OCI-M2 (cell line): ENCODE data around the gene CCDC91.
"Not testable (repeated sequence)": the region's sequence is repeated elsewhere in the genome, so short reads cannot be mapped to it uniquely, and the experiment has no call there.

Experiments used
- DNase-seq: peaks from one replicate; lab custom pipeline; 2025; ENCODE audit not compliant: unreplicated experiment; lab: John Stamatoyannopoulos, UW

The CCDC91 gene

GRCh38 chr12:28278960-28279359, 88.7 kb downstream of the CCDC91 start:
- no peak for DNase-seq

GRCh38 chr12:28286352-28286751, 96.1 kb downstream of the CCDC91 start:
- DNase-seq, result no peak

GRCh38 chr12:28290262-28290661, 100.0 kb downstream of the CCDC91 start:
- no peak for DNase-seq

- no peak for DNase-seq
Observed at GRCh38 chr12:28292699-28293098, 102.4 kb downstream of the CCDC91 start.

DNA sequence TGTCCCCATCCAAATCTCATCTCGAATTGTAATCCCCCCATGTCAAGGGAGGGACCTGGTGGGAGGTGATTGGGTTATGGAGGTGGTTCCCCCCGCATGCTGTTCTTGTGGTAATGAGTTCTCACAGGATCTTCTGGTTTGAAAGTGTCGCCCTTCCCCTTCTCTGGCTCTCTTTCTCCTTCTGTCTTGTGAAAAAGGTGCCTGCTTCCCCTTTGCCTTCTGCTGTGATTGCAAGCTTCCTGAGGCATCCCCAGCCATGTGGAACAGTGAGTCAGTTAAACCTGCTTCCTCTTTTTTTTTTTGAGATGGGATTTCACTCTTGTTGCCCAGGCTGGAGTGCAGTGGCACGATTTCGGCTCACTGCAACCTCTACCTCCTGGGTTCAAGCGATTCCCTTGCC, 104.0 kb downstream of the CCDC91 start:
- DNase-seq, result no peak

GRCh38 chr12:28296287-28296686, 106.0 kb downstream of the CCDC91 start:
- DNase-seq, result no peak

- no peak for DNase-seq
Observed at GRCh38 chr12:28303192-28303591, 112.9 kb downstream of the CCDC91 start.

DNA sequence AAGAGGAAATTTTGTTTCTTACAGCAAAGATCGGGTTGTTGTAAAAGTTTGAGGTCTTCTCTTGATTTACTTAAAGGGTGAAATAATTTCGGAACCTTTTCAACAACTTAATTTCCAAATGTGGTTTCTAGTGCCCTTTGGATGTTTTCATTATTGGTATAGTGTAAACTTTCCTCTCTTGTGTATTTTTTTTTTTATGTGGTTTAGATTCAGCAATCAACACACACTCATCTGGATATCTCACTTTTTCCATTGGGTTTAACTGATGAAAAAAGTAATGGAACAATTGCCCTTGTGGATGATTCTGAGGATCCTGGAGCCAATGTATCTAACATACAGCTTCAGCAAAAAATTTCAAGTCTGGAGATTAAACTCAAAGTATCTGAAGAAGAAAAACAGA, 116.3 kb downstream of the CCDC91 start:
- DNase-seq, result no peak

GRCh38 chr12:28308891-28309290, 118.6 kb downstream of the CCDC91 start:
- no peak for DNase-seq

- no peak for DNase-seq
Observed at GRCh38 chr12:28313631-28314030, 123.4 kb downstream of the CCDC91 start.

GRCh38 chr12:28316049-28316448, 125.8 kb downstream of the CCDC91 start:
- no peak for DNase-seq

DNA sequence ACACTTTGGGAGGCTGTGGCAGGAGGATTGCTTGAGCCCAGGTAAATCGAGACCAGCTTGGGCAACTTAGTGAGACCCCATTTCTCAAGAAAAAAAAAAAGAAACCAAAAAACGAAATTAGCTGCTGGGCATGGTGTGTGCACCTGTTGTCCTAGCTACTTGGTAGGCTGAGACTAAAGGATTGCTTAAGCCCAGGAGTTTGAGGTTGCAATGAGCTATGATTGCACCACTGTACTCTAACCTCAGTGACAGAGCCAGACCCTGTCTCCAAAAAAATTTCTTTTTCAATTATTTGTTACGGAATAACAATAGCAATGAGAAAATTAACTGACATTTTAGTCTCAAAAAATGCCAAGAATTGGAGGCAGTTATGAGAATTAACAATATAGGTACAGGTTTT, 128.0 kb downstream of the CCDC91 start:
- DNase-seq, result no peak

- no peak for DNase-seq
Observed at GRCh38 chr12:28320353-28320752, 130.1 kb downstream of the CCDC91 start.

- no peak for DNase-seq
Observed at GRCh38 chr12:28327722-28328121, 137.5 kb downstream of the CCDC91 start.

- DNase-seq, result no peak
Observed at GRCh38 chr12:28328967-28329366, 138.7 kb downstream of the CCDC91 start.

DNA sequence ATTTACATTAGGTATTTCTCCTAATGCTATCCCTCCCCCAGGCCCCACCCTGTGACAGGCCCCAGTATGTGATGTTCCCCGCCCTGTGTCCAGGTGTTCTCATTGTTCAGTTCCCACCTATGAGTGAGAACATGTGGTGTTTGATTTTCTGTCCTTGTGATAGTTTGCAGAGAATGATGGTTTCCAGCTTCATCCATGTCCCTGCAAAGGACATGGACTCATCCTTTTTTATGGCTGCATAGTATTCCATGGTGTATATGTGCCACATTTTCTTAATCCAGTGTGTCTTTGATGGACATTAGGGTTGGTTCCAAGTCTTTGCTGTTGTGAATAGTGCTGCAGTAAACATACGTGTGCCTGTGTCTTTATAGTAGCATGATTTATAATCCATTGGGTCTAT, 139.5 kb downstream of the CCDC91 start:
- DNase-seq, result not testable (repeated sequence)

DNA sequence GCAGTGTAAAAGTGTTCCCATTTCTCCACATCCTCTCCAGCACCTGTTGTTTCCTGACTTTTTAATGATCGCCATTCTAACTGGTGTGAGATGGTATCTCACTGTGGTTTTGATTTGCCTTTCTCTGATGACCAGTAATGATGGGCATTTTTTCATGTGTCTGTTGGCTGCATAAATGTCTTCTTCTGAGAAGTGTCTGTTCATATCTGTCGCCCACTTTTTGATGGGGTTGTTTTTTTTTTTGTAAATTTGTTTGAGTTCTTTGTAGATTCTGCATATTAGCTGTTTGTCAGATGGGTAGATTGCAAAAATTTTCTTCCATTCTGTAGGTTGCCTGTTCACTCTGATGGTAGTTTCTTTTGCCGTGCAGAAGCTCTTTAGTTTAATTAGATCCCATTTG, 140.0 kb downstream of the CCDC91 start:
- DNase-seq, result not testable (repeated sequence)

DNA sequence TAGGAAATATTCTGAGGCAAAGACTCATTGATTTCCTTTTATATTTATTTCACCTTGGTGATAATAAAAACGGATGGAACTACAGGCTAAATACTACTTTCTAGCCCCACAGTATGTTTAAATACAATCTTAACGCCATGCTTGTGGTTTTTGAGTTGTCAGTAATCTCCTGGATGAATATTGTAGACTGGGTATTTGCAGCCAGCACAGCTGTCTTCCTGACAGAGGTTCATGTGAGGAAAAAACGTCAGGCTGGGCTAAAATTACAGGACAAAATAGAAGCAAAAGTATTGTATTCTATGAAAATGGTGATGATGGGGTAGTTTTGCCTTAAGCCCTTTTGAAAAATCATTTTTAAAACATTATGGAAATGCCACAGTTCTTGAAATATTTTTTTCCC, 140.9 kb downstream of the CCDC91 start:
- no peak for DNase-seq

- no peak for DNase-seq
Observed at GRCh38 chr12:28340261-28341045, 150.2 kb downstream of the CCDC91 start.

- no peak for DNase-seq
Observed at GRCh38 chr12:28343713-28344112, 153.5 kb downstream of the CCDC91 start.

- DNase-seq, result no peak
Observed at GRCh38 chr12:28346567-28346966, 156.3 kb downstream of the CCDC91 start.

GRCh38 chr12:28349196-28349595, 158.9 kb downstream of the CCDC91 start:
- DNase-seq, result no peak

- no peak for DNase-seq
Observed at GRCh38 chr12:28350502-28350901, 160.2 kb downstream of the CCDC91 start.
